Prostate gland (tissue), 2 donors: ENCODE results near the gene KCP.

Source experiments
- POLR2A ChIP-seq: fragments of 450-650 bp; IDR thresholded peaks from one replicate; pipeline ENCODE4 v1.6.1; 2016; ENCODE audit warnings: antibody characterized with exemption, mild to moderate bottlenecking
- POLR2AphosphoS5 ChIP-seq: sonication (generic); formaldehyde crosslinking; IDR thresholded peaks from one replicate; pipeline ENCODE4 v1.6.1; 2017; ENCODE audit warnings: antibody characterized with exemption
- TF ChIP-seq, protein P1 (sequence below), 4 experiments: fragments of 200-600 bp in 2 of 4; fragments of 450-650 bp in 2 of 4; sonication (generic) in 2 of 4; IDR thresholded peaks; 1 replicate in 3 of 4; 2 replicates in 1 of 4; pipeline ENCODE4 v1.5.1; 2016 to 2019; ENCODE audit warnings: antibody characterized with exemption in 4 of 4, mild to moderate bottlenecking in 2 of 4, moderate library complexity in 2 of 4

DNA sequence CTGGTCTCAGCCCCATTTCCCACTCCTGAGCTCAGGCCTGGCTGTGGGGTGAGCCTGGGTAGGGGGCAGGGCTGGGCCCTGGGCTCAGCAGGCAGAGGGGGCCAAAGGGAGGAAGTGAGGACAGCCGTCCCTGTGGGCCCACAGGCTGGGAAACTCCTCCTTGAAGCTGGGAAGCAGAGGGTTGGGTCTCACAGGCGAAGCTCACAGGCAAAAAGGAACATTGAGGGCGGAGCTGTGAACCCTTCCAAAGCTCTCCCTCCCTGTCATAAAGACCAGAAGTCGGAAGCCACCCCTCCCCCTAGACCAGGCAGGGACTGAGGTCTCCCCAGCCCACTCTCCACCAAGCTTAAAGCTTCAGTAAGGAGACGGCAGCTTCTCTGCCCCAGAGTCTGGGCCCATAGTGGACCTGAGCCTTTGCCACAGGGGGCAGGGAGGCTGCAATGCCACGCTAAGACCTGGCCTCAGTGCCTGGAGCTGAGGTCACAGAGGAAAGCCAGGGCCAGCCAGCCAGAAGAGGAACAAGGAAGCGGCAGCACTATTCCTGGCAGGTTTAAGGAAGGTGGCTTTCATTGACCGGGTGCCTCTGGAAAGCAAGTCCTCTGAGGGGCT is 1.0 kb upstream of the KCP start:
- TF ChIP-seq, protein P1, sequence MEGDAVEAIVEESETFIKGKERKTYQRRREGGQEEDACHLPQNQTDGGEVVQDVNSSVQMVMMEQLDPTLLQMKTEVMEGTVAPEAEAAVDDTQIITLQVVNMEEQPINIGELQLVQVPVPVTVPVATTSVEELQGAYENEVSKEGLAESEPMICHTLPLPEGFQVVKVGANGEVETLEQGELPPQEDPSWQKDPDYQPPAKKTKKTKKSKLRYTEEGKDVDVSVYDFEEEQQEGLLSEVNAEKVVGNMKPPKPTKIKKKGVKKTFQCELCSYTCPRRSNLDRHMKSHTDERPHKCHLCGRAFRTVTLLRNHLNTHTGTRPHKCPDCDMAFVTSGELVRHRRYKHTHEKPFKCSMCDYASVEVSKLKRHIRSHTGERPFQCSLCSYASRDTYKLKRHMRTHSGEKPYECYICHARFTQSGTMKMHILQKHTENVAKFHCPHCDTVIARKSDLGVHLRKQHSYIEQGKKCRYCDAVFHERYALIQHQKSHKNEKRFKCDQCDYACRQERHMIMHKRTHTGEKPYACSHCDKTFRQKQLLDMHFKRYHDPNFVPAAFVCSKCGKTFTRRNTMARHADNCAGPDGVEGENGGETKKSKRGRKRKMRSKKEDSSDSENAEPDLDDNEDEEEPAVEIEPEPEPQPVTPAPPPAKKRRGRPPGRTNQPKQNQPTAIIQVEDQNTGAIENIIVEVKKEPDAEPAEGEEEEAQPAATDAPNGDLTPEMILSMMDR (IDR thresholded peaks at IDR 0.05): no peak
- TF ChIP-seq POLR2A (no peak), POLR2AphosphoS5 (no peak)
